Measurements from ENCODE around the gene TMEM150A. TPM values are rescaled to one million over a fixed set of nuclear protein-coding genes. Genes with fewer than 3 reads are reported as not detected.

The TMEM150A gene
- total RNA-seq, 3 donors from 2014 or later, result 20.8 to 40.0 (median 22.6) TPM

DNA sequence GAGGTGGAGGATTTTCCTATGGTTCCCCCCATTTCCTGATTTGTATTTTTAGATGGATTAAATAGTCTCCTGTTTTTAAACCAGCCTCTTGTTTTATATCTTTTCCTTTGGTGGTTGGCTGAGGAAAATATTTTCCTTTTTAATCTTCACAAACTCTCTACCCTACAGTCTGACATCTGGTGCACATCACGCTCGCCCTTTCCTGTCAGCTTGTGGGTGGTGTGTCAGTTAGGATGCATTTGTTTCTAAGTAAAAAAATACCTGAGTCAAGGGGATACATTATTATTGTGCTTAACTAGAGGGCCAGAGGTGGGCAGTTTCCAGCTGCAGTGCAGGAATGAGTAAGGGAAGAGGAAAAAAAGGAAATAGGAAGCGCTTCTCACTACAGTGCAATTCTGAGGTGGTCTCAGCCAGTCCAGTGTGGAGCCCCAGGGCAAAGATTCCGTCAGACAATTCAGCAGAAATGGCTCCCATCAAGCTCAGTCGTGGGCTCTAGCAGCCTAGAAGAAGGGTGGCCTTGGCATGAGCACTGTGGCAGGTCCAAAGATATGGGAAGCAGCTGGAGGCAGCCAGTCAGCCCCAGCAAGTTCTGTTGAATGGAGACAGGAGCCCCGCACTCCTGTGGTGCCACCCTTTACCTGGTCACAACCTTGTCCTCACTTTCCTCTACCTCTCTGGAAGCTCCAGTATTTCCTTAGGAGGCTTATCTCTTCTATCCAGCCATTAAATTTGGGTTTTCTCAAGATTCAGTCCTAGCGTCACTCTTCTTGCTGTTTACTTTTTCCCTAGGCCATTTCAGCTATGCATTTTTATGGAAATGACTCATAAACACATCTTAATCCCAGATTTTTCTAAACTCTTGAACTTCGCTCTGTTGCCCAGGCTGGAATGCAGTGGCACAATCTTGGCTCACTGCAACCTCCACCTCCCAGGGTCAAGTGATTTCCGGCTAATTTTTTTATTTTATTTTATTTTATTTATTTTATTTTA is 47.0 kb upstream of the TMEM150A start:
- no peak for DNase-seq (ENCODE audit: low spot score in 2 of 2)
- Histone ChIP-seq H3K4me3 (no peak overlapping the region), H3K27ac (no peak overlapping the region), H3K4me1 (no peaks in the 10 kb centered on the region), H3K27me3 (no peaks in the 10 kb centered on the region), H3K9me3 (no peaks in the 10 kb centered on the region), H3K36me3 (peaks cover 14% of the 10 kb centered on the region)
- intact Hi-C loops (cut with DNase I; ENCODE audit: low total_unique reads), result no loop called here
- TF ChIP-seq, protein P1, sequence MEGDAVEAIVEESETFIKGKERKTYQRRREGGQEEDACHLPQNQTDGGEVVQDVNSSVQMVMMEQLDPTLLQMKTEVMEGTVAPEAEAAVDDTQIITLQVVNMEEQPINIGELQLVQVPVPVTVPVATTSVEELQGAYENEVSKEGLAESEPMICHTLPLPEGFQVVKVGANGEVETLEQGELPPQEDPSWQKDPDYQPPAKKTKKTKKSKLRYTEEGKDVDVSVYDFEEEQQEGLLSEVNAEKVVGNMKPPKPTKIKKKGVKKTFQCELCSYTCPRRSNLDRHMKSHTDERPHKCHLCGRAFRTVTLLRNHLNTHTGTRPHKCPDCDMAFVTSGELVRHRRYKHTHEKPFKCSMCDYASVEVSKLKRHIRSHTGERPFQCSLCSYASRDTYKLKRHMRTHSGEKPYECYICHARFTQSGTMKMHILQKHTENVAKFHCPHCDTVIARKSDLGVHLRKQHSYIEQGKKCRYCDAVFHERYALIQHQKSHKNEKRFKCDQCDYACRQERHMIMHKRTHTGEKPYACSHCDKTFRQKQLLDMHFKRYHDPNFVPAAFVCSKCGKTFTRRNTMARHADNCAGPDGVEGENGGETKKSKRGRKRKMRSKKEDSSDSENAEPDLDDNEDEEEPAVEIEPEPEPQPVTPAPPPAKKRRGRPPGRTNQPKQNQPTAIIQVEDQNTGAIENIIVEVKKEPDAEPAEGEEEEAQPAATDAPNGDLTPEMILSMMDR (IDR thresholded peaks at IDR 0.05), result no peak
- TF ChIP-seq POLR2AphosphoS5 (IDR thresholded peaks at IDR 0.05) (no peak), POLR2A (IDR thresholded peaks at IDR 0.05) (no peak)

DNA sequence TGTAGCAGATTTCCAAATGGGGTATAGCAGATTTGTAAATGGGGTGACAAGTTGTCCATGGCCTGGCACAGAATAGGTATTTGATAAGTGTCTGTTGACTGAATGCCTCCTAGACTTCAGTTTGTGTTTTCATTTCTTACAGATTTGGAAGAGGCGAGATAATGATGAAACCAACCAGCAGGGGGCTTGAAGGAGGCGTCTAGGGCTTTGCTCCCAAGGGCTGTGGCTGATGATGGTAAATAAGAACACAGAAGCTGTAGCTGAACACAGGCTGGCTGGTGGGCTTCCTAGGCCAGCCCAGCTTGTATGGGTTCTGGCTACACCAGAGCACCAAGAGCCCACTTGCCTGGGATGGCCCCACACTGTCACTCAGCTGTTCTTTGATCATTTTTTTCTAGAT is 46.1 kb upstream of the TMEM150A start:
- Histone ChIP-seq H3K36me3 (peaks cover 14% of the 10 kb centered on the region), H3K27me3 (no peaks in the 10 kb centered on the region), H3K9me3 (no peaks in the 10 kb centered on the region), H3K27ac (peak overlapping the region in 1 of 2 donors; percentile 35), H3K4me1 (no peaks in the 10 kb centered on the region), H3K4me3 (no peak overlapping the region)
- TF ChIP-seq POLR2AphosphoS5 (IDR thresholded peaks at IDR 0.05), result no peak
- TF ChIP-seq, protein P1 (IDR thresholded peaks at IDR 0.05), result no peak
- intact Hi-C loops (cut with DNase I; ENCODE audit: low total_unique reads), result no loop called here
- no peak for DNase-seq (ENCODE audit: low spot score in 2 of 2)

DNA sequence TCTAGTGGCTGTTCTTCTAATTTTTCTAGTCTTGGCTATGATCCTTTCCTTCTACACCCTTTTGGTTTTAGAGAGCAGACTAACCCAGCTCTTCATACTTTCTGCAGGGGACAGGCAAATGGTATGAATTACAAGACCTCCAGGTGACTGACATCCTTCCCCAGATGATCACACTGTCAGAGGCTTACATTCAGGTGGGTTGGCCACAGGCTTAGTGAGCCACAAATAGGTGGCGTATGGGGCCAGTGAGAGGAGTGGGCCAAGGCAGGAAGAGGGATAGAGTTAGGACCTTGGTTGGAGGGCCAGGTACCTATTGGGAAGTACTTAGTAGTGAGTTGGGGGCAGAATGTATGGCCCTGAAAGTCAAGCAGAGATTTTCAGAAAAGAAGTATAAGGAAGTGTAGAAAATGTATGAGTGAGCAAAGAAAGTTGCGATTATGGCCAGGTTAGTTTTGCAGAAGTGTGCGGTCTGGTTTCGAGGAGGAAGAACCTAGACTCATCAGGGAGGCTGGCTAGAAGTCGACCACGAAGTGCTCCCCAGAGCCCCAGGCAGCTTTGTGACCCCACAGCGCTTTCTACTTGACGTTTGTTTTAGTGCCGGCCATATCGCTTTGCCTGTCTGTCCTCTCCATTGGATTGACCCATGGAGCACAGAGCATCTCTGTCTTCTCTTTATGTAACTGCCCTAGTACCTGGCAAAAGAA is 45.5 kb upstream of the TMEM150A start:
- H3K4me1 ChIP-seq, result no peaks in the 10 kb centered on the region
- TF ChIP-seq, protein P1 (IDR thresholded peaks at IDR 0.05), result no peak
- no peak for TF ChIP-seq POLR2A (IDR thresholded peaks at IDR 0.05)
- H3K4me3 ChIP-seq, result no peak overlapping the region
- DNase-seq (ENCODE audit: low spot score in 2 of 2), result no peak
- intact Hi-C loops (cut with DNase I; ENCODE audit: low total_unique reads), result no loop called here
- H3K9me3 ChIP-seq, result no peaks in the 10 kb centered on the region
- H3K27me3 ChIP-seq, result no peaks in the 10 kb centered on the region
- peaks cover 14% of the 10 kb centered on the region for H3K36me3 ChIP-seq
- no peak overlapping the region for H3K27ac ChIP-seq

DNA sequence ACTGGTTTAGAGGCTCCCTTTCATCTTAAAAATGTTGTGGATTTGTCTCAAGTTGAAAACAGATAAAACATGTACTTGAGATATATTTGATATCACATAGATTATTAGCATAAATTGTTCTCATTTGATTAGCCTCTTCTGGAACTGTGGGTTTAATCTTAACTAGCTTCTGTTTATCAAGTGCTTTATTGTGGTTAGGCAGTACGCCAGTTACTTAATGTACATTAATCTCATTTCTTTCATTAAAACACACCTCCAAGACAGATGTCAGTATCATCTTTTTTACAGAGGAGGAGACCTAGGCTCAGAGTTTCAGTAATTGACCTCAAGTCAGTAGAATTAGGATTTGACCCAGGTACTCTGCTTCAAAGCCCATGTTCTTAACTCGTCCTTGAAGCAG is 43.7 kb upstream of the TMEM150A start:
- no peak overlapping the region for H3K27ac ChIP-seq
- TF ChIP-seq, protein P1 (IDR thresholded peaks at IDR 0.05), result no peak
- no peak for TF ChIP-seq POLR2AphosphoS5 (IDR thresholded peaks at IDR 0.05)
- TF ChIP-seq POLR2A (IDR thresholded peaks at IDR 0.05), result no peak
- no peaks in the 10 kb centered on the region for H3K27me3 ChIP-seq
- DNase-seq (ENCODE audit: low spot score in 2 of 2), result no peak
- H3K4me1 ChIP-seq, result no peaks in the 10 kb centered on the region
- intact Hi-C loops (cut with DNase I; ENCODE audit: low total_unique reads), result no loop called here
- peaks cover 14% of the 10 kb centered on the region for H3K36me3 ChIP-seq
- no peak overlapping the region for H3K4me3 ChIP-seq
- H3K9me3 ChIP-seq, result no peaks in the 10 kb centered on the region

DNA sequence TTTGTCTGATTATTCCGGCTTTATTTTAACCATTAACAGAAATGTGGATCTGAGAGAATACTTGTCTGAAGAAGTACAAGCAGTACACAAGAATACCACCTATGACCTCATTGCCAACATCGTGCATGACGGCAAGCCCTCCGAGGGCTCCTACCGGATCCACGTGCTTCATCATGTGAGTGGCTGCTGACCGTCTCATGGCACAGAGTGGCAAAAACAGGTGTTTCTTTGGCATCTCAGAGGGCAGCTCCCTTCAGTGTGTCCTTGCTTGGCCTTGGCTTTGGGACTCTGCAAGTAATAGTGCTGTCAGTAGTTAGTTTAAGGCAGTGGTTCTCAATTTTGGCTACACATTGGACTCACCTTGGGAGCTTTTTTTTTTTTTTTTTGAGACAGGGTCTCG is 42.4 kb upstream of the TMEM150A start:
- Histone ChIP-seq H3K4me1 (no peaks in the 10 kb centered on the region), H3K4me3 (no peak overlapping the region), H3K36me3 (peaks cover 14% of the 10 kb centered on the region), H3K9me3 (no peaks in the 10 kb centered on the region), H3K27ac (no peak overlapping the region), H3K27me3 (no peaks in the 10 kb centered on the region)
- intact Hi-C loops (cut with DNase I; ENCODE audit: low total_unique reads), result no loop called here
- DNase-seq (ENCODE audit: low spot score in 2 of 2), result no peak
- TF ChIP-seq, protein P1 (IDR thresholded peaks at IDR 0.05), result no peak
- no peak for TF ChIP-seq POLR2AphosphoS5 (IDR thresholded peaks at IDR 0.05)
- no peak for TF ChIP-seq POLR2A (IDR thresholded peaks at IDR 0.05)
